NCI-H748 (cell line): ENCODE data around the gene XRCC1.
A peak's percentile ranks its signal among the peaks of the same experiment; 100 is the strongest.

Source experiments
- DNase-seq: peaks from one replicate; lab custom pipeline; 2025; ENCODE audit not compliant: unreplicated experiment; lab: John Stamatoyannopoulos, UW

XRCC1 gene

DNA sequence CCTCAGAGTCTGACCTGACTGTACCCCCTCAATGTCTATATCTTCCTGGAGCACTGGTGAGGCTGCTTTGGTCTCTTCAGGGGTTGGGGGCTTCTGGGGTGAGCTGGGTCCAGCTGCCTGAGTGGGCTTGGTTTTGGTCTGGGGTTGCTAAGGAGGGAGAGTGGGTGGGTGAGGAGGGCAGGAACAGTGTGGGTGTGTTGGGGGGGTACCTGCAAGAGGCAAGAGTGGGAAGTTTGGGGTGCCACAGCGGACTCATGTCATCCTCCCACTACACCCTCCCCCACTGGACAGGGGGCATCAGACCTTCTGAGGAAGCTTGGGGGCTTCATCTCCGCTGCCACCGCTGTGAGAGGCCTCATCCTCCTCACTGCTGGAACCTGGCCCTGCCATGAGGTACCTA, 28.7 kb downstream of the XRCC1 start:
- no peak for DNase-seq

GRCh38 chr19:43545981-43546380, 29.3 kb downstream of the XRCC1 start:
- no peak for DNase-seq

DNA sequence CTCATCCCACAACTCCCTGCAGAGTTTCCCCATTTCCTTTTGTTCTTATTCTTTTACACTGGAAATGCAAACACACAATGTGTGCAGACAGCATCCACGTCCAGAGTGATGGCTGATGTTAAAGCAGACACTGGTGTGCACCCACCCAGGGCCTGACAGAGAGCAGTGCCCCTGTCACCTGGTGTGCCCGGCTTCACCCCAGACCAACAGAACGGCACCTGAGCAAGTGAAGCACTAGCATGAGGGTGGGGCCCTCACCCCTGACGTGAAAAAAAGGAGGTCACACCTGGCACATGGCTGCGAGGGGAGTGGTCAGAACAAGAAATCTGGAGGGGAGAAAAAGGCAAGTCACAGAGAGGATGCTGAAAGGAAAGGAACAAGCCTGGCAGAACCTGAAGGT, 30.1 kb downstream of the XRCC1 start:
- no peak for DNase-seq

GRCh38 chr19:43544077-43544476, 31.2 kb downstream of the XRCC1 start:
- no peak for DNase-seq

GRCh38 chr19:43541920-43542650, 33.2 kb downstream of the XRCC1 start:
- DNase-seq = no peak

- no peak for DNase-seq
Measured at GRCh38 chr19:43540381-43540780, 34.9 kb downstream of the XRCC1 start.

- DNase-seq = no peak
Measured at GRCh38 chr19:43538922-43539321, 36.4 kb downstream of the XRCC1 start.

GRCh38 chr19:43534816-43535761, 40.2 kb downstream of the XRCC1 start:
- DNase-seq = peak; percentile 58

GRCh38 chr19:43534305-43534815, 41.0 kb downstream of the XRCC1 start:
- DNase-seq = no peak

DNA sequence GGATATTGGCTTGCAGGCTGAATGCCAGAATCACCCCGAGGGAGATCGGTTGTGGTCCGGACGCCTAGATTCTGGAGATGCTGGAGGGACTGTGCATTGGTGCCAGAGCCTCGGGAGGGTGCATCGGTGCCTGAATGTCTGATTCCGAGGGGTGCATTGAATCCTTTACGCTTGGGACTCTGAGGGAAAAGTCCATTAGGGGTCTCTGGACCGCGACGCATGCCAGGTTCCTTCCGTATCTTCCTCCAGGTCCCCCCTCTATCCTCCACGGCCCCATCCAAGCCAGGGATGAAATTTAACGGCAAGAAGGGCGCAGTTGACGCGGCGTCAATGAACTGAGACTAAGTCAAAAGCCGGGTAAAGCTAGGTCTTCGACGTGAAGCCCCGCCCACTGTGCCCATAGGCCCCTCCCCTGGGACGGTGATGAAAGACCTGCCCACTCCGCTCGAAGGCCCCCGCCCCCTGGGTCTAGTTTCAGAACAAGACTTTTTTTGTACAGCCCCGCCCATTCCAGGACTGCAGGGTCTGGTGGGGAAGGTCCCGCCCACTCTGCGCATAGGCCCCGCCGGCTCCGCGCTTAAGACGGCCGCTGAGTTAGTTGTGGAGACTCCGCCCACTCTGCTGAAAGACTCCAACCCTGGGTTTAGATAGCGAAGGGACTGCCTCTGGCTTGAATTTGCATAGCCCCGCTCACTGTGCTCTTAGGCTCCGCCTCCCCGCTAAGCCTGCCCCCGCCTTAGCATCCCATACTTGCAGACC, 41.6 kb downstream of the XRCC1 start:
- peak; percentile 100 for DNase-seq

DNA sequence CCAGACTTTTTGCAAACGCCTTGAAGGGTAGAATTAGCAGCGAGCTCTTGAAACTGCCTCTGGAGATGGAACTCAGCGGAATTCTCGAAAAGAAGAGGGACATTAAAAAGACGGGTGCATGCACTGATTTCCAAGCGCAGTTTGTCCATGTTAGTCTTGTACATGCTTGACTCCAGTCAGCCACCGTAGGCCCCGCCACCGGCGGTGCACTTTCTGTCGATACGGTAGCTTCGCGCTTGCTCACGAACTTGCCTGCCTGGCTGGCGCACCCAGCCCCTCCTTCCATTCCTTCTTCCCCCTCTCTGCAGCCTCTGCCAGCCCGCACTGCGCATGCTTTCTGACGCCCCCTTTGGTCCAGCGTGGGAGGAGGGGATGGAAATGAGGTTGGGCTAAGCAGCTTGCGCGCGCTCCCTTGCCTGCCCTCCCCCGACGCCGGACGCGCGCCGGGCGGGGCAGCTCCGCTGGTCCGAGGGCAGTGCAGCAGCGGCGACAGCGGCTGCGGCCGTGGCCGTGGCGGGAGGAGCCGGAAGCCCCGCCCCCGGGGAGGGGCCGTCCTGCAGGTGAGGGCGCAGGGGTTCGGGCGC, 42.3 kb downstream of the XRCC1 start, which contains the start of gene ZNF575:
Gene ZNF575 (plus strand): TSS at position 227 of the 584 bp plus-strand sequence. CDS start 1,235 bp downstream, outside the sequence.
- peak; percentile 99 for DNase-seq

GRCh38 chr19:43532571-43532961, 42.8 kb downstream of the XRCC1 start:
- peak; percentile 91 for DNase-seq

GRCh38 chr19:43527860-43528622, 47.3 kb downstream of the XRCC1 start:
- peak; percentile 48 for DNase-seq

- DNase-seq = peak; percentile 90
Measured at GRCh38 chr19:43526884-43527859, 48.2 kb downstream of the XRCC1 start, which contains the start of gene ETHE1. TSS of gene ETHE1 (minus strand) at chr19:43527201. CDS start at chr19:43527177, 24 bp downstream.

GRCh38 chr19:43525836-43526771, 49.2 kb downstream of the XRCC1 start:
- DNase-seq = peak; percentile 42

- DNase-seq = no peak
Measured at GRCh38 chr19:43524922-43525835, 50.1 kb downstream of the XRCC1 start.
